ENCODE data around the gene CHD5. TPM values are rescaled to one million over a fixed set of nuclear protein-coding genes. Genes with fewer than 3 reads are reported as not detected.

CHD5 gene
- 0.04 TPM for total RNA-seq

DNA sequence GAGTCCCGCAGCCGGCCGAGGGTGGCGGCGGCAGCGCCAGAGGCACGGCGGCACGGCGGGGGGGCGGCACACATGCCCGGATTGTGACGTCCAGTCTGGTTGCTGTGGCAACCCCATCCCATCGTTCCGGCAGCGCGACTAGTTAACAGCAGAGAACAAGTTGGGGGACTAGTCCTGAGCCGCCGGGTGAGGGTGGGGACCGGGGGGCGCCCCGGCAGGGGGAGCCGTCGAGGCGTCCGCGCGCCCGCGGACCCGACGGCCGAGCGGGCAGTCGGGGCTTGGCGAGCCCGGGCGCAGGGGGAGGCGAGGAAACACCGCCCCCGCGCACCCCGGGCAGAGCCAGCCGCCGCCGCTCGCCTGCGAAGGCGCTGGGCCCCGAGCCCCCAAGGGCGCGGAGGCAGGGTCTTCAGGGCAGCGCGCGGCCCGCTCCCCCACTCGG lies at the start of gene CHD5:
TSS of gene CHD5 (minus strand) at position 54 of the 439 bp plus-strand sequence. CDS start 298 bp downstream, outside the sequence.
- ATAC-seq, result no peak

DNA sequence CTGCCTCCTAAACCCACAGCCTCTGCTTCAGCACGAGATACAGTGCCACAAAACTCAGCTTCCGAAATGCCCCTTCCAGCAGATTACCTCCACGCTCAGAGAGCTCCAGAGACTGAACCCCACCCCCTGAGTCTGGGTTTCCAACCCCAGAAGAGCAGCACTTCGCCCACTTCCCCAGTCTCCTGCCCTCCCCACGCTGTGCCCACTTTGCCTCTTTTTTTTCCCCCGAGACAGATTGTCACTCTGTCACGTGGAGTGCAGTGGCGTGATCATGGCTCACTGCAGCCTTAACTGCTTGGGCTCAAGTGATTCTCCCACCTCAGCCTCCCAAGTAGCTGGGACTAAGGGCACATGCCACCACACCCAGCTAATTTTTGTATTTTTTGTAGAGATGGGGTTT lies 45.5 kb upstream of the CHD5 start:
- ATAC-seq, result no peak

DNA sequence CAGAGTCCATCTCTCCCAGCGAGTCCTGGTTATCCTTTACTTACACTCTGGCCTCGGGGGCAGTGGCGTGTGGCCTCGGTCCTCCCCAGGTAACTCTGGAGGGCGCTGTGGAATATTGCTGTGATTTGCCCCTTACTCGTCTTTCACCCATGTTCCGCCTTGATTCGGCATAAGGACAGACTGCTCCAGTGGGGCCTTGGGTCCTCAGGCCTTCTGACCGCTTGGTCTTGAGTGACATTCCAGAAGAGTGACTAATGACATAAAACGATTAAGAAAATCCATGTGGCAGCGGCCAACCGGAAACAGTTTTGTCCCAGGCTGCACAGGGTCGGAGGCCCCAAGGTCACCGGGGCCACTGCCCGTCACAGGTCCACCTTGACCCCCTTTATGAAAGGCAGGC lies 44.6 kb upstream of the CHD5 start:
- no peak for ATAC-seq

- no peak for ATAC-seq
Observed at GRCh38 chr1:6223617-6224016, 43.5 kb upstream of the CHD5 start.

DNA sequence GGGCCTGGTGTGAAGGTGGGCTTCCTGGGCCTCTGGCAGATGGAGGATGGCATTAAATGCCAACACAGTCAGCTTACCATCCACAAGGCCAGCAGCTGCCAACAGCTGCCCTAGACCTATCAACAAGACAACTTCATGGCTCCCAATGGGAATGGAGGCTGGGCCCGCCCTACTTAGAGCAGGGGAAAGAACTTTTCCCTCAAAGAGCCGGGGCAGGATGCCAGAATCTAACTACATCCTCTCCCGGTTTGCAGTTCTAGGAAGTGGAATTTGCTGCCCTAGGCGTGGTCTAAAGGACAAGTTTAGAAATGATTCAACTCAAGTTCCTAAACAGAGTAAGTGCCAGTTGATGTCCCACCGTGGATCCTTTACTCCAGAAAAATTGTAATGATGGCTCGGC lies 42.5 kb upstream of the CHD5 start:
- ATAC-seq, result peak; percentile 19

GRCh38 chr1:6221210-6221784 lies 41.2 kb upstream of the CHD5 start:
- no peak for ATAC-seq

DNA sequence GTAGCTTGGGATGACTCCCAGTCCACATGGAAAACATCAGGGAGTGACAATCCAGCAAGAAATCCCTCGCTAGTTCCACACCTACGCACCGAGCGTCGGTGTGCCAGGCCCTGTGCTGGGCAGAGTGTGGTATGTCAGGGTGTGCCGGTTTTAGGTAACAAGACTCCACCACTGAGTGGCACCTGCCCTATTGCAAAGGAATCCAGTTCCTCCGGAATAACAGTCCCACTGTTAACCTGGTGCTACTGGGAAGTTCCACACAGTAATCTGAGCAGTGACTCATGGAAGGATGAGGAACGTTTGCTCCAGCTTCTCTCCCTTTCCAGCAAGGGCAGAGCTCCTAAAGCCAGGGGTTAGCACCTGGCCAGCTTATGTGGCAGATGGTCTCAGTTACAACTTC lies 40.1 kb upstream of the CHD5 start:
- ATAC-seq, result peak; percentile 98

- ATAC-seq, result peak; percentile 16
Observed at GRCh38 chr1:6219641-6220040, 39.5 kb upstream of the CHD5 start.

- ATAC-seq, result no peak
Observed at GRCh38 chr1:6218375-6219164, 38.4 kb upstream of the CHD5 start.

DNA sequence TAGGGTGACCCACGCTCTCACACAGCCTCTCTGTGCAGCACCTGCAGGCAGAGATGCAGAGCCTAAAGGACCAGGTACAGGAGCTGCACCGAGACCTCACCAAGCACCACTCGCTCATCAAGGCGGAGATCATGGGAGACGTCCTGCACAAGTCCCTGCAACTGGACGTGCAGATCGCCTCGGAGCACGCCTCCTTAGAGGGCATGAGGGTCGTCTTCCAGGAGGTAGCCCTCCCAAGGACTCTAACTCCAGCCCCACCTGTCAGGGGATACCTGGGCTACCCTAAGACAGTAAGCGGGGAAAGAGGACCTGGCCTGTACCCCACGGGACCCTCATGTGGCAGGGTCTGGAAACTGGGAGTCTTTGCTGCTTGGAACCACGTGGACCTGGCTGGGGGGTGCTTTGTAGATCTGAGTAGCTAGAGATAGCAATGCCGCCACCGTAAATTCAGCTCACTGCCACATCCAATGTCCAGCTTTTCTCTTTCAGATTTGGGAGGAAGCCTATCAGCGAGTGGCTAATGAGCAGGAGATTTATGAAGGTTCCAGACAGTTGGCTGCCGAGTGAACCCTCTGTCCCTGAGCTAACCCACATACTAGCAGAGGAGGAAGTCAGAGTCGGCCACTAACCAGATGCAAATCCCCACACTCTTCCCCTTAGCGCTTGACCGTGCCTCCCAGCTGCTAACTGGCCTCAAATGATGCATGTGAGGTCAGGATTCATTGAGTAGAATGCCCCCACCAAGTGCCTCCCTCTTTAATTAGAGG lies 32.3 kb upstream of the CHD5 start:
- no peak for ATAC-seq

DNA sequence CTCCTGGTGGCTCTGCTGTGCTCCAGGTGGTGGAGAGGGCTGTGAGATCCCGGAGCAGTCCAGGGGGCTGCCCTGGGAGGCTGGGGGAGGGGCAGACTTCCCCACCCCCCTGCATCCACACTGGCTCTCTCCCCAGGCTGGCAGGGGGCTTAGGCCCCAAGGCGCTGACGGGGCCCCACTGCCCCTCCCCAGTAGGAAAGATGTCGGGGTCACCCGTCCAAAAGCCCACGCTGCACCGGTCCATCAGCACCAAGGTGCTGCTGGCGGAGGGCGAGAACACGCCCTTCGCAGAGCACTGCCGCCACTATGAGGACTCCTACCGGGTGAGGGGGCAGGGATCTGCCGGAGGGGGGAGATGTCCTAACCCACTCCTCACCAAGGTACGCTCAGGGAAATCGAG lies 31.6 kb upstream of the CHD5 start:
- no peak for ATAC-seq

GRCh38 chr1:6210591-6211355 lies 30.7 kb upstream of the CHD5 start:
- no peak for ATAC-seq

GRCh38 chr1:6209661-6210580 lies 29.8 kb upstream of the CHD5 start:
- ATAC-seq, result no peak

GRCh38 chr1:6208723-6209660 lies 28.9 kb upstream of the CHD5 start:
- ATAC-seq, result no peak

DNA sequence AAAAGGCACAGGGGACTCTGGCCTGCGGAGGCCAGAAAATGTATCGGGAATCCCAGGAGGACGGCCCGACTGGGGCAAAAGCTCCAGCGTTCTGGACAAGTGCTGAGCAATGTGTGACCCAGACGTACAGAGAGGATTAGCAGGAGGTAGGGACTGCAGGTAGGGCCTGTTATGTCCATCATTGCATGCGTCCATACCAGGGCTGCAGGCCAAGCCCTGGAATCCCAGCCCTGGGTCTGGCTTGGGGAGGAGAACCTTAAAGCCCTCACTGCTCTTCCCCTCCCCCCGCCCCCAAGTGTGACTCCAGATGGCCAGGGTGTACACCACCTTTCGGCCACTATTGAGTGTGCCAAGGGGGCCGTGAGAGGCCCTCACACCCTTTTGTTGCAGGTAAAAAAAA lies 27.8 kb upstream of the CHD5 start:
- no peak for ATAC-seq

GRCh38 chr1:6207075-6207885 lies 27.2 kb upstream of the CHD5 start:
- no peak for ATAC-seq

GRCh38 chr1:6206520-6206855 lies 26.4 kb upstream of the CHD5 start:
- peak; percentile 4 for ATAC-seq

DNA sequence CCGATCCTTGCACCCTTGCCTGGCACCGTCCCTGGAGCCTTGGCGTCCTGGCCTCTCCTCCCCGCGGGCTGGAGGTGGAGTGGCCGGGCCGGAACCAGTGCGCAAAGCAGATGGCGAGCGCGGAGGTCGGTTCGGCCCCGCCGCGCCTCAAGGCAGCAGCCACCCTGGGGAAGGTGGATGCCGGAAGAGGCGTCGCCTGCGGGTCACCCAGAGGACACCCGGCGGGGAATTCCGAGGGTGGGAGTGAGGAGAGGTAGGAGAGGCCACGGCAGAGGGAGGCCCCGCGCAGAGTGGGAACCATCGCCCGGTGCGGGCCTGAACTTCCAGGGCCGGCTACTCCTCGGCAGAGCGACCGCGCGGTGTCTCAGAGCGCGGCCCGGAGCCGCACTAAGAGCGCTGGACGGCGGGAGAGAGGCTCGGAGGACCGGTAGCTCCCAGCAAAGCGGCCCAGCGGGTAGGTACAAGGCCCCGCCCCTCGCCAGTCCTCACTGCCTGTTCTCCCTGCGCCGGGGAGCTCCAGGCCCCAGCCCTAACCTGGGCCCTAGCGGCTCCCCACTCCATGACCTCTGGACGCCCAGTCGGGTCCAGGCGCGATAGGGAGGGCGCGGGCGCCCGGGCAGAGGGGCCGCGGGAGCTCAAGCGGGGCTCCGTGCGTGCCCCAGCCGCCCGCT lies 25.9 kb upstream of the CHD5 start, which contains the start of gene RNF207:
TSS of gene RNF207 (plus strand) at position 271 of the 671 bp plus-strand sequence. CDS start 417 bp downstream, outside the sequence.
- peak; percentile 86 for ATAC-seq

GRCh38 chr1:6202256-6202655 lies 22.1 kb upstream of the CHD5 start:
- ATAC-seq, result no peak

Data from esophagus mucosa (tissue), 1 donor.